Fibroblast of skin of abdomen (primary cell): ENCODE data around the gene IL6R.

ENCODE experiments used
- DNase-seq: peaks from one replicate; pipeline ENCODE4 v3.0.0-alpha.2; 2013

Gene IL6R

DNA sequence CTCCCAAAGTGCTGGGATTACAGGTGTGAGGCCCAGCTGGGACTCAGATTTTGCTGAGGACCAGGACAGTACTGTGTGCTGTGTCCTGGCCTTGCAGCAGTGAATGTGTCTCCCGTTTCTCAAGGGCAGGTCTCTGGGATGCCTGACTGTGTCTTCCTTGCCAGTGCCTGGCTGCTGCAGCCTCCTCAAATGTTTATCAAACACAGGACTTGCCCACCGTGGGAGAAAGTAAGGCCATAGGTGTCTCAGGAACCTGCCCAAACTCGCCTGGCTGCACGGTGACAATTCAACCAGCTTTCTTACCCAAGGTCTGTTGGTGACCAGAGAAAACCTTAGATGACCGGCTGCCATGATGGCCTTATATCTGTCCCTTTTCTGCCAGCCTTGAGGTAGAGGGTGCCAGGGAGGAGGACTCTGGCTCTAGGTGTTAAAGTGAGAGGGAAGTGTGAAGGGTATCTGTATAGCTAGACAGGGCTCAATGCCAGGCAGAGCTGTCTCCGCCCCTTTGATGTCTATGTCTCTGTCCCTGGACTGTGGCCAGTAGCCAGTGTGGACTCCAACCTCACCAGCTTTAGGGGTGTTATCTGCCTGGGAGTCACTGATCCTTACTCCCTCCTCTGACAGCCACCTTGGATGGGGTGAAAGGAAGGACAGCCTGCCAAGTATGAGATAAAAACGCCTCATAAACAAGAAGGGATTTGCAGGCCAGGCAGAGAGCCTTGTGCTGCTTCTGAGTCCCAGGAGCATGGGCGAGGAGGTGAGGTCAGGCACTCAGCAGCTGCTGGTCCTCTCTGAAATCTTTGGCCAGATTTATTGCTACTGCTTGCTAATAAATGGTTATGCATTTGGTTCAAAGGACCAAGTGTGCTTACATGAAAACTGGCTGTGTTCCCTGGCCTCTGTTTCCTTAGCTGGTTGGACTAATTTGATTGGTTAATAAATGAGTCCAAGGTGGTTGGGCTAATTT lies 22.3 kb downstream of the IL6R start:
- DNase-seq: no peak

DNA sequence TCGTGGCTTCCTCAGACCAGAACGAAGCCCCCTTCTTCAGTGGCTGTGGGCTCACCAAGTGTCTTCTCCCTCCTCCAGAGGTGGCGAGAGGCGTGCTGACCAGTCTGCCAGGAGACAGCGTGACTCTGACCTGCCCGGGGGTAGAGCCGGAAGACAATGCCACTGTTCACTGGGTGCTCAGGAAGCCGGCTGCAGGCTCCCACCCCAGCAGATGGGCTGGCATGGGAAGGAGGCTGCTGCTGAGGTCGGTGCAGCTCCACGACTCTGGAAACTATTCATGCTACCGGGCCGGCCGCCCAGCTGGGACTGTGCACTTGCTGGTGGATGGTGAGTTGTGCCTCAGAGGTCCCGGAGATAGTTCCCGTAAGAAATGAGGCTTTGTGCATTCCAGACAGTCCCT lies 24.0 kb downstream of the IL6R start:
- DNase-seq: no peak

DNA sequence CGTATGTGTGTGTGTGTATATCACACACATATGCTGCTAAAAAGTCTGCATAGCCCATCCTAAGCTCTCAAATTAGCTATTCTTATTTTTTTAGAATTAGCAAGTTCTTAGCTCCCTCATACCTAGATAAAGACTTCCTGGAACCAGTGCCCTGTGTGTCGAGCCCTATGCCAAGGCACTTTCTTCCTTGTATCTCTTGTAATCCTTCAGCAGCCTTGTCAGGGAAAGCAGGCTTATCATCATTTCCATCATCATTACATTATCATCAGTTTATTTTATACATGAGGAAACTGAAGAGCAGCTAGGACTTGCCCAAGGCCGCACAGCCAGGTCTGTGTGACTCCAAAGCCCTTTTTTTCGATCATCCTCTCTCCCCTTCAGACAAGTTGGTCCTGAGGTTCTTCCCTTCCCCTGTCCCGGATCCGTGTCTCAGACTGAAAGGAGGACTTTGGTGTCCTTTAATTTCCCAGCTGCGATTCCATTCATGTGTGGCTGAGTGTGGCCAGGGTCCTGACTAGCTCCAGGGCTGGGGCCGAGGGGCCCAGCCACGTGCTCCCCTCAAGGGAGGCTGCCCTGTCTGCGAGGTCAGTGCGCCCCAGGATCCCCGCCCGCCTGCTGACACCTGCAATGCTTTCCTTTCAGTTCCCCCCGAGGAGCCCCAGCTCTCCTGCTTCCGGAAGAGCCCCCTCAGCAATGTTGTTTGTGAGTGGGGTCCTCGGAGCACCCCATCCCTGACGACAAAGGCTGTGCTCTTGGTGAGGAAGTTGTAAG lies 24.9 kb downstream of the IL6R start:
- DNase-seq: no peak

DNA sequence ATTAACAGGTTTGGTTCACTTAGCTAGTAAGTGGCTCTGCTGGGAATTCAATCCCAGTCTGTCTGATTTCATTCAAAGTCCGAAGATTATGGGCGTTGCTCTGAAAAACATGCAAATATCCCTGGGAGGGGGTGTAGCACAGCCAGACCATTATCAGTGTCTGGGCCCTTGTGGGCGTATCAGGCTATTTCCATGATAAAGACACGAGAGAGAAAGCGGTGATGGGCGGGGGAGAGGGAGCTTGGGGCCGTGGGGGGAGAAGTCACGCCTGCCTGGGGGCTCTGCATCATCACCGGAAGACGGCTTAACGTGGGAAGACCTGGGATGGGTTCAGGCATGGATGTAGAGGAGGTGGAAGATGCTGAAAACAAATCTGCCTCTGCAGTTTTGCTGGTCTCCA lies 25.8 kb downstream of the IL6R start:
- no peak for DNase-seq

DNA sequence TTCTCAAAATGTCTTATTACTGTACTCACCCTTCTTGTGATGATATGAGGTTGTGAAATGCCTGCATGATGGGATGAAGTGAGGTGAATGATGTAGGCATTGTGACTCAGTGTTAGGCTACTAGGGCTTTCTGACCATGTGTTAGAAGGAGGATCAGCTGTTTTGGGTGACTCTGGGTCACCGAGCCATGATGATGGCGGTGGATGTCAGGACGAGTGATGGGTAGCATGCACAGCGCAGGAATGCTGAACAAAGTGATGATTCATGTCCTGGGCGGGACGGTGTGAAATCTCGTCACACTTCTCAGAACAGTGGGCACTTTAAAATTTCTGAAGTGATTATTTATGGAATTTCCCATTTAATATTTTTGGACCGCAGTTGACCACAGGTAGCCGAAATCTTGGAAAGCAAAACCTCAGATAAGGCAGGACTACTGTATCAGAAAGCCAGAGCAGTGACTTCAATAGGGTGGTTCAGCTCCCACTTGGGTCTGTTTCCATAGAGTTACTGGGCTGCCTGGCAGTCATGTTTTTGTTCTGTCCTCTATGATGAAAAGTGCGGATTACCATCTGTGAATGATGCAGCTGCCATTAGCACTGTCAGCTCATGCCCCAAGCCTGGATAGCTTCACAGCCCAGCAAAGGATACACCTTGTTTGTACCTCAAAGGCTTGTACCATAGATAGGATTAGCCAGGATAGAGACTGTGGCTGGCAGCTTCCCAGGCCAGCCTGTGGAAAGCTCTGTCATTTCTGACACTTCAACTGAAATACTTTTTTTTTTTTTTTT lies 26.6 kb downstream of the IL6R start:
- peak; percentile 92 for DNase-seq

DNA sequence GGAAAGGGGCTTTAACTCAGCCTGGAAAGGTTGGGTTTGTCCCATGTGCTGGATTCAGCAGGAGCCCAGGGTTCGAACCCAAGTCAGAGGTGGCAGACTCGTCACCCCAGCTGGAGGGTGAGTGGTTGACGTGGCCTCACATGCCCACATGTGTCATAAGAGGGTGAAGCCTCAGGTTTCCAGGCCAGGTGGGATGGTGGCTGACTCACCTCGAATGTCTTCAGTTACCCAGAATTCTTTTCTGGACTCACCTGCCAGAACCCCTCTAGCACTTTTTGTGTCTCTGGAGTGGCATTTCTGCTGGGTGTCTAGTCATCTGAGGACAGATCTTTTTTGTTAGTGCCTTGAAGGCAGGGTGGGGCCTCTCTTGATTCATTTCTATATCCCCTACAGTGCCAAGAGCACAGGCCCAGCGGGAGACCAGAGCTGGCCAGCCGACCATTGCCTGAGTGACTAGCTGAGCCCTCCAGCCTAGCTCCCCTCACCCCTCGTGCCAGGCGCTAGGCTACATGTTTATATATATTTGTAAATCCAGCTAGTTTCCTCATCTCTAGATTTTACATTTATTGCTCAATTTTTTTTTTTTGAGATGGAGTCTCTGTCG lies 28.1 kb downstream of the IL6R start:
- DNase-seq: no peak

DNA sequence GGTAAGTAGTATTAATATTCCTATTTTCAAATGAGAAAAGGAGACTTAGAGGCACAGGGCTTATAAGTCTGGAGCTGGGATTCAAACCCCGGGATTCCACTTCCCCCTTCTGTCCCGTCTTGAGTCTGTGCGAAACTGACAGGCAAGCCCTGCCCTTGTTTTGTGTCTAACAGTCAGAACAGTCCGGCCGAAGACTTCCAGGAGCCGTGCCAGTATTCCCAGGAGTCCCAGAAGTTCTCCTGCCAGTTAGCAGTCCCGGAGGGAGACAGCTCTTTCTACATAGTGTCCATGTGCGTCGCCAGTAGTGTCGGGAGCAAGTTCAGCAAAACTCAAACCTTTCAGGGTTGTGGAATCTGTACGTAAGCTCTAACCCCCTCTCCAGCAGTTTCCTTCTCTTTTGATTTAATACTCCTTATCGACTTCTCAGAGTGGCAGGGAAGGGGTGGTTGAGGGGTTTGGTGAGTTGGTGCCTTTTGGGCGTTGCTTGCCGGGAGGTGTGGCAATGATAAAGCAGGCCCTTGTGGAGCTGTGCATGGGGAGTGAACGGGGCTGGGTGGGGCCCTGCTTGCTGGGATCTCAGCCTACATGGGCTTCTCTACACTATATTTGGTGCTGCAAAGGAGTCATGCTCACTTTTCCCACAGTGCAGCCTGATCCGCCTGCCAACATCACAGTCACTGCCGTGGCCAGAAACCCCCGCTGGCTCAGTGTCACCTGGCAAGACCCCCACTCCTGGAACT lies 29.4 kb downstream of the IL6R start:
- peak; percentile 54 for DNase-seq

DNA sequence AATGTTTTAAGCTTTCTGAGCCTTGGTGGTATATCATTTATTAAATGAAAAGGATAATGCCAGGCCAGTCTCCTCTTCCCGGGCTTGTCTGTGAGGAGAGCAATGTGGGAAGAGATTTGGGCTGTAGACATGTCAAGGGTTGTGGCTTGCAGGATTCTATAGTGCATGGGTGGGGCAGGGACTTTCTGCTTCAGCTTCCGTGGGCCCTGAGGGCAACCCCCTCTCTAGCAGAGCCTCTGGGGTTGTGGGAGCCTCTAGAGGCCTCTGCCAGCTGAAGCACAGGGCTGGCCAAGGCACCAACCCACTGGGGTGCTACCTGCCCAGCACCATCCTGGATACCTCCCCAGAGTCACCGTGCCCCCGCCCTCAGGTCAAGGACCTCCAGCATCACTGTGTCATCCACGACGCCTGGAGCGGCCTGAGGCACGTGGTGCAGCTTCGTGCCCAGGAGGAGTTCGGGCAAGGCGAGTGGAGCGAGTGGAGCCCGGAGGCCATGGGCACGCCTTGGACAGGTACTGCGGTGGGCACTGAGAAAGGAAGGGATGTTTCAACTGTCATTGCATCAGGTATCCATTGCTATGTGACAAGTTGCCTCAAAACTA lies 30.6 kb downstream of the IL6R start:
- no peak for DNase-seq

DNA sequence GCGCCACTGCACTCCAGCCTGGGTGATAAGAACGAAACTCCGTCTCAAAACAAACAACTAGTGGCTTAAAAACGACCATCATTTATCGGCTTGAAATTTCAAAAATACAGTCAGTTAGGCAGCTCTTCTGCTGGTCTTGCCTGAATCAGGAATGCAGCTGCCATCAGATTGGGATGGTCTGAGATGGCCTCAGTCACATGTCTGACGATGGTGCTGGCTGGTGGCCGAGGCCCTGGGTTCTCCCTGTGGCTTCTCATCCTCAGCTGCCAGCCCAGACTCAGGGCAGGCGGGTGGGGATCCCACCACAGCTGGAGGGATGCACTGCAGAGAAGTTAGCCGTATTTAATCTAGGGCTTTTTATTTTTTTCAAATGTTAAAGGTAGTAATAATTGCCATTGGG lies 31.3 kb downstream of the IL6R start:
- no peak for DNase-seq

DNA sequence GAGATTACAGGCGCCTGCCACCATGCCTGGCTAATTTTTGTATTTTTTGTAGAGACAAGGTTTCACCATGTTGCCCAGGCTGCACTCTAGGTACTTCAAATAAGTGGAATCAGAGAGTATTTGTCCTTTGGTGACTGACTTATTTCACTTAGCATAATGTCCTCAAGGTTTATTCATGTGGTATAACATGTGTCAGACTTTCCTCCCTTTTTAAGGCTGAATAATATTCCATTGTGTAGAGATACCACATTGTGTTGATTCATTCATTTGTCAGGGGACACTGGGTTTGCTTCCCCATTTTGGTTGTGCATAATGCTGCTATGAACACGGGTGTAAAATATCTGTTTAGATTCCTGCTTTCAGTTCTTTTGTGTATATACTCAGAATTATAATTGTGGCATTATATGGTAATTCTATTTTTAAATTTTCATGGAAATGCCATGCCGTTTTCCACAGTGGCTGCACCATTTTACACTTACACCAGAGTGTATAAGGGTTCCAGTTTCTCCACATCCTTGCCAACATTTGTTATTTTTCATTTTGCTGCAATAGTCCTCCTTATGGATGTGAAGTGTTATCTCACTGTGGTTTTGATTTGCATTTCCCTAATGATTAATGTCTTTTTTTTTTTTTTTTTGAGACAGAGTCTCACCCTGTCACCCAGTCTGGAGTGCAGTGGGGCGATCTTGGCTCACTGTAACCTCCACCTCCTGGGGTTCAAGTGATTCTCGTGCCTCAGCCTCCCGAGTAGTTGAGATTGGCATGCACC lies 35.1 kb downstream of the IL6R start:
- no peak for DNase-seq

DNA sequence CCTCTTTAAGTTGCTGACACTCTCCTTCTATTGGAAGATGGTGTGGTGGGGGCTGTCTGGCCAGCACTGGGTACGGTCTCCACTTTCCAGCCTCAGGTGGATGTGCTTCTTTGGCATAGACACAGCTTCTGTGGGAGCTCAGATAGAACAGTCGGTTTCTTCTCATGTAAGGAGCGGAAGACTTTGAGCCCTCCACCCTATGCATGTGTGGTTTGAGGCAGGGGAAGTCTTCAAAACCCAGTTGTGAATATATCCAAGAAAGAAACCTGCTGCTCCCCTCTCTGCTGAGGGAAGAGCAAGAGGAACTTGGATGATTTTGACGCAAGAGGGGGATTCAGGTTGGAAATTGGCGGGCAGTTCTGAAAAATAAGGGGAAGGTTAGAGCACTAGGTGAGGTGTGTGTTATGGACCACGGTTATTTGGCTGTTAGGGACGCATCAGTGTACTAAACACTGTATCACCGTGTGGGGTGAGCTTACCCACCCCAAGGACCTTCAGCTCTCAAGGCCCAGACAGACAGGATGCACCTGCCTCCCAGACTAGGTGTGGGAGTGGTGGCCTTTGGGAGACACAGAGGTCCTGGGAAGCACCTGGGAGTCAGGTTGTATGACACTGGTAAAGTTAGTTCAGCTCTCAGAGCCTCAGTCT lies 36.2 kb downstream of the IL6R start:
- no peak for DNase-seq

DNA sequence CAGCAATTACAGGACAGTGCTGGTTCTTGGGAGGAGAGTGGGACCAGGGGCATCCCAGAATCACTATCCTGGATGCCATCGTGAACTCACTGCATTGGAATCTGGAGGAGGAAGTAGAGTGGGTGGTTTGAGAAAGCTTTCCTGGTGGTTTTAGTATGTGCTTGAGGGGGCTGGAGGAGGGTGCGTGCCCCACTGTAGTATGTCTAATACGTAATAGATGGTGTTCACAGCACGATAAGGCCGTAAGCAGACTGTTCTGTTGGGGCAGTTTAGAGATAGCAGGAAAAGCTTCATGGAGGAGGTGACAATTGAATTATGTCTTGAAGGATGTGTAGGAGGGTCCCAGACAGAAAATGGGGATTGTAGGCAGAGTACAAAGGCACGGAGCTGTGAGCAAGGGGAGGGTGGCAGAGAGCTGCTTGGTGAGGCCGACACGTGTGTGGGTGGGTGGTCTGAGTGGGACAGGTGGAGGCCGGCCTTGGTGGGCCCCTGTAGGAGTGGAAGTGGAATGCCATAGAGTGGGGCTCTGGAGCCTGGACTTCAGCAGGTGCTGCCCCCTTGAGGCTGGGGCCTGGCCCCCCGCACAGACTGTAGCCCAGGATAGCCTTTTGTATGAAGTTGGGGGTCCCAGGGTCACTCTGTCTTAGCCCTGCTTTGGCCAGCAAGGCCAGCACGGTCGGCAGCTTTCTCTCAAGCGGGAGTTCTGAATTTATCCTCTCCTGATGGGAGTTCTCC lies 37.0 kb downstream of the IL6R start:
- DNase-seq: peak; percentile 37

DNA sequence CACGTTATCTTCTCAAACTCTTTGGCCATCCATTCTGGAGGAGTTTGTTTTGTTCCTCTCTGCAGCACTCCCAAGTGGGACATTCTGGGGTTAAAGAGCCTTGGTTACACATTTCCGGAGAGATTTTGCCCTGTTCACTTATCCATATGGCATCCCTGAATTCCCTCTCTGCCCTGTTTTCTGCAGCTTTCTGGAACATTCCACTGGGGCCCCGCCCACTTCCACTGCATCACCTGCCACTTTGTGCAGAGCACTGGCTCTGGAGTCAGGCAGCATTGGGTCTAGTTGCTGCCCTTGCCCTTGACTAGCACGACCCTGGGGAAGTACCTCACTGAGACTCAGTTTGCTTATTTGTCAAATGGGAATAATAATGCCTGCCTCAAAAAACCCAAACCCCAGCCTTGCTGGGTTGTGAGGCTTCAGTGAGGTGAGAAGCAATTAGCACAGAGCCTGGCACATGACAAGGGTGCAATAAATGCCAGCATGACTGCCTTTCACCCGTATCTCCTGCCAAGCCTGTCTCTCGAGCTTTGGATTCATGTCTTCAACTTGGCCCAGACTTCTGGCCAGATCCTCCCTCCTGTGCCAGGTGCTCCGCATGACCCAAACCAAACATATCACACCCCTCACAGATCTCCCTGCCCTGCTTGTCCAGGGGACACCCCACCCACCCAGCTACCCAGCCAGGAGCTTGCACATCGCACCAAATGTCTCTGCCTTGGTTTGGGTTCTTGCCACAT lies 38.3 kb downstream of the IL6R start:
- no peak for DNase-seq

DNA sequence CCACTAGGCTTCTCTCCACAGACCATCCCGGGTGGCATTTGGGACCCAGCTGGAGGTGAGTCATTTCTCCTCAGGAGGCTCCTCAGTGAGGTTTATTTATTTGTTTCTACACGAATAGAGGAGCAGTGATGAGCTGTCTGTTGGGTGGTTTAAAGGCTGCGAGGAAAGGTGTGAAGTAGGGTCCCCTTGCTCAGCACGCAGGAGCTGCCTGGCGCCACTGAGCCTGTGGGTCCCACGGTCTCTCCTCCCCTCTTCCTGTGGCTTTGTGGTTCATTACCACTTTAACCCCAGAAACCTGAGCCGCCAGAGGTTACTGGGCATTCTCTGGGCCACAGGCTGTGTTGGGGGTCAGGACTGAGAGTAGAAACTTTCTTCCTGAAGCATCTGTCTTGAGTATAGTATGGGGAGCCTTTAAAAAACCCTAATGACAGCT lies 39.9 kb downstream of the IL6R start:
- peak; percentile 72 for DNase-seq

DNA sequence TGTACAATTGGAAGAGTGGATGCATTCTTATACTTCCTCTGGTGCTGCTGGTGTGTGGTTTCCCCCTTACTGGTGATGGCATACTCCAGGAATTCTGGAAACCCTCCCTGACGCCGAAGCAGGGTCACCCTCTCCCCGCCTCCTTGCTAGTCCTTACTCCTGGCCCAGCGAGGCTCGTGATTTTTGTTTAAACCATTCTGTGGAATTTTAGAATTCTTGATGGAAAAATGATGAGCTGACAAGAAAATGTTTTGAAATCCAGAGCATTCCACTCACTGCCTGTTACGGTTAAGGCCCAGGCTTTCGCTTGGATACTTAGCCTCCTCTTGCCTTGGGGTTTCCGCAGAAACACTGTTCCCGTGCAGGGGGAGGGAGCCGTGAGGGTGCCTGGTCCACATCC lies 41.1 kb downstream of the IL6R start:
- peak; percentile 94 for DNase-seq

DNA sequence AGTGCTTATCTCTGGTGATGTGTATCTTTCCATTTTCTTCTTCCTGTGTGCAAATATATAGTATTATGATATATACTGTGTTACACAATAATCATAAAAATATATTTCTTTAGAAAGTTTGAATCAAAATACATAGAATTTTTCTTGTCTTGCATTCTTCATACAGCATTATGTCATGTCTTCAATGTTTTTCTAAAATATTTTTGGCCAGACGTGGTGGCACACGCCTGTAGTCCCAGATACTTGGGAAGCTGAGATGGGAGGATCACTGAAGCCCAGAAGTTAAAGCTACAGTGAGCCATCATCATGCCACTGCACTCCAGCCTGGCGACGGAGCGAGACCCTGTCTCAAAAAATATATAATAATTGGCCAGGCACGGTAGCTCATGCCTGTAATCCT lies 41.6 kb downstream of the IL6R start:
- DNase-seq: no peak

DNA sequence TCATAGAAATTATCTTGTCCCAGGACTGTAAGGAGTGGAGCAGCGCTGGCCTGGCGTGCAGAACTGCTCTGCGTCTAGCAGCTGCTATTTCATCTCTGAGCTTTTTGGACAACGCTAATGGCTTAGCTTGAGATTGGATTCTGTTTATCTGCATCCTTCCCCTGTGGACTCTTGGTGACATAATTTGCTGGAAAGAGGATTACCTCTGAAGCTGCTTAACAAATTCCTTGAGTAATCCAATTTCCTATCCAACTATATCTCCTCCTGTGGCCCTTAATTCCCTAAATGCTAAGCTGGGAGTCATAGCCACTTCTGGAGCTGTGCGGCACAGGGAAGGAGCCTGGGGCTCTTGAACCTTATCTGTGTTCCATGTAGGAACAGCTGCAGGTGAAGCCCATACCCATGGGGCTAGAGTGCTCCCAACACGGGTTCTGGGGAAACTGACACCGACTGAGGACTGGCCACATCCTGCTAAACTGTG lies 43.2 kb downstream of the IL6R start:
- no peak for DNase-seq

DNA sequence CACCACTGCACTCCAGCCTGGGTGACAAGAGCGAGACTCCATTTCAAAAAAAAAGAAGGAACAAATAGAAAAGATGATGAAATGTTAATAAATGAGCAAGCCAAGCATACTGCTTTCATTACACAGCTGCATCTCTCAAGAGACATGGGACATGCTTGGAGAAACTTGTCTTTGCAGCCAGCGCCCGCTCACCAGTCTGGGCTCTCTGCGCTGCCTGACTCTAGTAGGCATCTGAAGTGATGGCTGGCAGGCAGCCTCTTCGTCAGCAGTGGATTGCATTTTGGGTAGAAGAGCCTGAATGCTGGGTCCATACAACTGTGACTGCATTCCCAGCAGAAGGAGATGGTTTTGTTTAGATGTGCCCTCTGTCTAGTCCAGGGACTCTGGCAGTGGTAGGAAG lies 48.0 kb downstream of the IL6R start:
- peak; percentile 39 for DNase-seq
